Fibroblast of mammary gland (primary cell): ENCODE data around the gene ZNF331.

ENCODE experiments used
- DNase-seq: peaks from one replicate; pipeline ENCODE4 v3.0.0-alpha.2; 2010; ENCODE audit warnings: low read depth
- H3K4me3 ChIP-seq: 2 replicates; pipeline ENCODE4 v1.5.1; 2011; ENCODE audit warnings: low read depth, mild to moderate bottlenecking, low read length, moderate library complexity; ENCODE audit not compliant: control insufficient read depth
- CTCF ChIP-seq: conservative IDR thresholded peaks from 2 replicates; pipeline ENCODE4 v1.5.1; 2011; ENCODE audit warnings: low read depth, low read length, inconsistent platforms; ENCODE audit not compliant: control insufficient read depth, insufficient read depth

ZNF331 gene

GRCh38 chr19:53518121-53518520 is 19.8 kb upstream of the ZNF331 start:
- no peak for TF ChIP-seq CTCF
- no peak overlapping the region for H3K4me3 ChIP-seq
- DNase-seq: no peak

GRCh38 chr19:53518716-53519115 is 19.2 kb upstream of the ZNF331 start:
- DNase-seq: no peak
- TF ChIP-seq CTCF: no peak
- no peak overlapping the region for H3K4me3 ChIP-seq

- no peak overlapping the region for H3K4me3 ChIP-seq
- TF ChIP-seq CTCF: no peak
- DNase-seq: no peak
These were observed 18.5 kb upstream of the ZNF331 start for GRCh38 chr19:53519446-53519845.

GRCh38 chr19:53520163-53520546 is 17.8 kb upstream of the ZNF331 start:
- TF ChIP-seq CTCF: no peak
- no peak for DNase-seq
- peak overlapping the region; percentile 42 for H3K4me3 ChIP-seq

GRCh38 chr19:53520547-53521372 is 17.2 kb upstream of the ZNF331 start:
- H3K4me3 ChIP-seq: peak overlapping the region; percentile 88
- no peak for TF ChIP-seq CTCF
- DNase-seq: peak; percentile 99

GRCh38 chr19:53521373-53522202 is 16.4 kb upstream of the ZNF331 start:
- TF ChIP-seq CTCF: no peak
- peak overlapping the region; percentile 88 for H3K4me3 ChIP-seq

More at GRCh38 chr19:53521373-53522202, 16.4 kb upstream of the ZNF331 start:
- no peak for DNase-seq
